A549 (cell line): ENCODE measurements around the gene INPP5B.
A peak's percentile ranks its signal among the peaks of the same experiment; 100 is the strongest.

Experiments used
- CEBPB ChIP-seq, 2 experiments: fragments of >200 bp in 1 of 2; sonication (Bioruptor Twin) in 1 of 2; formaldehyde crosslinking in 1 of 2; IDR thresholded peaks; 2 replicates each; pipeline ENCODE4 v1.6.1; 2012 to 2016
- JUNB ChIP-seq: fragments of >200 bp; sonication (Bioruptor Twin); formaldehyde crosslinking; IDR thresholded peaks from 2 replicates; pipeline ENCODE4 v1.6.1; 2016
- NPAS2 ChIP-seq: fragments of 250-450 bp; sonication (Bioruptor Pico); IDR thresholded peaks from 2 replicates; pipeline ENCODE4 v1.8.0; 2022; ENCODE audit warnings: mild to moderate bottlenecking, moderate library complexity, borderline replicate concordance
- NR3C1 ChIP-seq: fragments of >200 bp; sonication (Bioruptor Twin); formaldehyde crosslinking; IDR thresholded peaks from 3 replicates; pipeline ENCODE4 v1.6.1; 2017
- SMC3 ChIP-seq: fragments of >200 bp; sonication (Bioruptor Twin); formaldehyde crosslinking; IDR thresholded peaks from 3 replicates; pipeline ENCODE4 v1.6.1; 2018; ENCODE audit warnings: inconsistent platforms
- TP53 ChIP-seq: fragments of 250-450 bp; sonication (Bioruptor Pico); IDR thresholded peaks from 2 replicates; pipeline ENCODE4 v1.5.0; 2021; ENCODE audit warnings: mild to moderate bottlenecking, moderate library complexity
- TF ChIP-seq, protein P1 (sequence below): fragments of >200 bp; sonication (Bioruptor Twin); formaldehyde crosslinking; IDR thresholded peaks from 3 replicates; pipeline ENCODE4 v1.5.1; 2016

GRCh38 chr1:37946703-37947360 lies at the start of gene INPP5B:
- TF ChIP-seq, protein P1, sequence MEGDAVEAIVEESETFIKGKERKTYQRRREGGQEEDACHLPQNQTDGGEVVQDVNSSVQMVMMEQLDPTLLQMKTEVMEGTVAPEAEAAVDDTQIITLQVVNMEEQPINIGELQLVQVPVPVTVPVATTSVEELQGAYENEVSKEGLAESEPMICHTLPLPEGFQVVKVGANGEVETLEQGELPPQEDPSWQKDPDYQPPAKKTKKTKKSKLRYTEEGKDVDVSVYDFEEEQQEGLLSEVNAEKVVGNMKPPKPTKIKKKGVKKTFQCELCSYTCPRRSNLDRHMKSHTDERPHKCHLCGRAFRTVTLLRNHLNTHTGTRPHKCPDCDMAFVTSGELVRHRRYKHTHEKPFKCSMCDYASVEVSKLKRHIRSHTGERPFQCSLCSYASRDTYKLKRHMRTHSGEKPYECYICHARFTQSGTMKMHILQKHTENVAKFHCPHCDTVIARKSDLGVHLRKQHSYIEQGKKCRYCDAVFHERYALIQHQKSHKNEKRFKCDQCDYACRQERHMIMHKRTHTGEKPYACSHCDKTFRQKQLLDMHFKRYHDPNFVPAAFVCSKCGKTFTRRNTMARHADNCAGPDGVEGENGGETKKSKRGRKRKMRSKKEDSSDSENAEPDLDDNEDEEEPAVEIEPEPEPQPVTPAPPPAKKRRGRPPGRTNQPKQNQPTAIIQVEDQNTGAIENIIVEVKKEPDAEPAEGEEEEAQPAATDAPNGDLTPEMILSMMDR = no peak
- TF ChIP-seq NPAS2 (CRISPR knock-in tag) = no peak
- no peak for TF ChIP-seq SMC3
- no peak for TF ChIP-seq NR3C1
- TF ChIP-seq CEBPB (IDR thresholded peaks at IDR 0.05) = peak in 1 of 2 experiments; percentile 31; a peak in 1 of 4 replicates
- no peak for TF ChIP-seq TP53 (CRISPR knock-in tag)
- TF ChIP-seq JUNB = no peak
